Measurements from ENCODE around the gene EYS. TPM values are rescaled to one million over a fixed set of nuclear protein-coding genes. Genes with fewer than 3 reads are reported as not detected.
"Not testable (repeated sequence)": the region's sequence is repeated elsewhere in the genome, so short reads cannot be mapped to it uniquely, and the experiment has no call there.

EYS gene
- total RNA-seq, 1 donor from 2014 or later, result not detected

DNA sequence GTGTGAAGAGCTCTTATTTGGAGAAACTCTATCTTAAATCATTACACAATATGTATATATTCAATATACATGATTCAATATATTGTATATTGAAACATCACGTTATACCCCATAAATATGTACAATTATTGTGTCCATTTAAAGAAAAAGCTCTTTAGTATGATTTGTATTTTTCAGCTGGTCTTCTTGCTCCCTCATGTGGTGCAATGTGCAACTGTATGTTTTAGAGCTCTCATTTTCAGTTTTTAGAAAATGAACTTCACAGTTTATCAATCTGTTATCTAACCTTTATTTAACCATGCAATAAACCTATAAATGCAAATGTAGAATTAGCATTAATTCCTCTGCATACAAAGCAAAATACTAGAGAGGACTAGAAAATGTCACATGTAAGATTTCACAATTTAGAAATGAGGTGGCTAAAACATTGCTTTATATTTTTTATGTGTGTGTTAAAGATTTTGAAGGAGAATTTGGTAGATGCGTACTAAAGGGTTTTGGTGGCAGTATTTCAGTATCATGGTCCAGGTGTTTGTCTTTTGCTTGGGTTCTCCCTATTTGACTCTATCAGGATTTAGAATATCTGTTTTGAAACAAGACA is 1904.3 kb downstream of the EYS start:
- Mint-ChIP-seq H3K27ac (ENCODE audit: unreplicated experiment) (no peak overlapping the region), H3K4me3 (ENCODE audit: unreplicated experiment) (no peak overlapping the region), H3K4me1 (ENCODE audit: unreplicated experiment) (peaks cover 21% of the 10 kb centered on the region), H3K9me3 (ENCODE audit: unreplicated experiment) (no peaks in the 10 kb centered on the region), H3K27me3 (ENCODE audit: unreplicated experiment) (no peaks in the 10 kb centered on the region), H3K36me3 (ENCODE audit: low read depth, unreplicated experiment) (no peaks in the 10 kb centered on the region)
- TF ChIP-seq, protein P1, sequence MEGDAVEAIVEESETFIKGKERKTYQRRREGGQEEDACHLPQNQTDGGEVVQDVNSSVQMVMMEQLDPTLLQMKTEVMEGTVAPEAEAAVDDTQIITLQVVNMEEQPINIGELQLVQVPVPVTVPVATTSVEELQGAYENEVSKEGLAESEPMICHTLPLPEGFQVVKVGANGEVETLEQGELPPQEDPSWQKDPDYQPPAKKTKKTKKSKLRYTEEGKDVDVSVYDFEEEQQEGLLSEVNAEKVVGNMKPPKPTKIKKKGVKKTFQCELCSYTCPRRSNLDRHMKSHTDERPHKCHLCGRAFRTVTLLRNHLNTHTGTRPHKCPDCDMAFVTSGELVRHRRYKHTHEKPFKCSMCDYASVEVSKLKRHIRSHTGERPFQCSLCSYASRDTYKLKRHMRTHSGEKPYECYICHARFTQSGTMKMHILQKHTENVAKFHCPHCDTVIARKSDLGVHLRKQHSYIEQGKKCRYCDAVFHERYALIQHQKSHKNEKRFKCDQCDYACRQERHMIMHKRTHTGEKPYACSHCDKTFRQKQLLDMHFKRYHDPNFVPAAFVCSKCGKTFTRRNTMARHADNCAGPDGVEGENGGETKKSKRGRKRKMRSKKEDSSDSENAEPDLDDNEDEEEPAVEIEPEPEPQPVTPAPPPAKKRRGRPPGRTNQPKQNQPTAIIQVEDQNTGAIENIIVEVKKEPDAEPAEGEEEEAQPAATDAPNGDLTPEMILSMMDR (IDR thresholded peaks at IDR 0.05; ENCODE audit: unreplicated experiment), result peak; percentile 46
- no peak for DNase-seq (ENCODE audit: low spot score)

DNA sequence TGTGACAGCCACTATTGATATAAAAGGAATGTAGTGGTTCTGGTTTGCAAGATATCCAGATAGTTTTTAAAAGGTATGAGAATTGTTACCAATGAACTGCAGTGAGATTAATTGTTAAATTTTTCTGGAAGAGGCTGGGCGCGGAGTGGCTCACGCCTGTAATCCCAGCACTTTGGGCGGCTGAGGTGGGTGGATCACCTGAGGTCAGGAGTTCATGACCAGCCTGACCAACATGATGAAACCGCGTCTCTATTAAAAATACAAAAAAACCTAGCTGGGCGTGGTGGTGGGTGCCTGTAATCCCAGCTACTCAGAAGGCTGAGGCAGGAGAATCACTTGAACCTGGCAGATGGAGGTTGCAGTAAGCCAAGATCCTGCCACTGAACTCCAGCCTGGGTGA is 1906.6 kb downstream of the EYS start:
- not testable (repeated sequence) for DNase-seq (ENCODE audit: low spot score); H3K36me3 Mint-ChIP-seq (ENCODE audit: low read depth, unreplicated experiment); H3K9me3 Mint-ChIP-seq (ENCODE audit: unreplicated experiment); H3K4me3 Mint-ChIP-seq (ENCODE audit: unreplicated experiment); H3K27ac Mint-ChIP-seq (ENCODE audit: unreplicated experiment); H3K27me3 Mint-ChIP-seq (ENCODE audit: unreplicated experiment)
- peaks cover 13% of the 10 kb centered on the region for H3K4me1 Mint-ChIP-seq (ENCODE audit: unreplicated experiment)

DNA sequence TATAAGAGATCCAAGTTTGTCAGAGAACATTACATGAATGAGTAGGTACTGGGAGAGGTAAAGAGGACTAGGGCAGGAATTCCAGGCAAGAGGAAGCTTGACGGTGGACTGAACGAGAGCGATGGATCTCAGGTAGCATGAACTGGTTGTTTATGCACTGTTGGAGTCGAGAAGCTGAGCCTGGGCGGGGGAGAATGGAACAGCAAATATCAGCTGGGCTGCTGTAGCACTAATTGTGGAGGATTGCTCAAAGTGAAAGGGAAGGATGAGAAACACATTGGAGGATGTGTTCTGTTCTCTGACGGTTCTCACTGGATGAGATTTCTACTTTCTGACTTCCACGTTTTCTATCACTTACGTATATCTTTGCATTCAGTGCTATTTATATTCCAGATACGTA is 1907.2 kb downstream of the EYS start:
- H3K27ac Mint-ChIP-seq (ENCODE audit: unreplicated experiment), result no peak overlapping the region
- no peak for DNase-seq (ENCODE audit: low spot score)
- H3K36me3 Mint-ChIP-seq (ENCODE audit: low read depth, unreplicated experiment), result no peaks in the 10 kb centered on the region
- no peaks in the 10 kb centered on the region for H3K27me3 Mint-ChIP-seq (ENCODE audit: unreplicated experiment)
- no peaks in the 10 kb centered on the region for H3K9me3 Mint-ChIP-seq (ENCODE audit: unreplicated experiment)
- no peak overlapping the region for H3K4me3 Mint-ChIP-seq (ENCODE audit: unreplicated experiment)
- TF ChIP-seq, protein P1 (IDR thresholded peaks at IDR 0.05; ENCODE audit: unreplicated experiment), result no peak
- peaks cover 7% of the 10 kb centered on the region for H3K4me1 Mint-ChIP-seq (ENCODE audit: unreplicated experiment)

DNA sequence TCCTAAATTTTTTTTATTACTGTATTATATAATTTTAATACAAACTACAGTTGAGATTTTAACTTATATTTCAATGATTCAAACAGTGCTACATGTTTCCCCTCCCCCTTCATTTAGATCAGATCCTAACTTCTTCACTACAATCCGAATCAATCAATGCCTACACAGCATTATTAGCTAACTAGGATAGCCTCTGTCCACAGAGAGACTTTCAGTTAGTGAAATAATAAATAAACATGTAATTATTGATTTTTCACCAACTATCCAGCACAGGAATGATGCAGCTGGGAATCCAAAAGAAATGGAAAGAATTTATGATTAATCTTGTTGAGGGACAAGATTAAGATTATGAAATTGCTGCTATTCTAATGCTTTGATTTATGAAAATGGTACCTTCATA is 1907.7 kb downstream of the EYS start:
- DNase-seq (ENCODE audit: low spot score), result no peak
- Mint-ChIP-seq H3K27ac (ENCODE audit: unreplicated experiment) (no peak overlapping the region), H3K9me3 (ENCODE audit: unreplicated experiment) (no peaks in the 10 kb centered on the region), H3K36me3 (ENCODE audit: low read depth, unreplicated experiment) (no peaks in the 10 kb centered on the region), H3K27me3 (ENCODE audit: unreplicated experiment) (no peaks in the 10 kb centered on the region), H3K4me1 (ENCODE audit: unreplicated experiment) (peaks cover 2% of the 10 kb centered on the region), H3K4me3 (ENCODE audit: unreplicated experiment) (no peak overlapping the region)
- TF ChIP-seq, protein P1 (IDR thresholded peaks at IDR 0.05; ENCODE audit: unreplicated experiment), result no peak

DNA sequence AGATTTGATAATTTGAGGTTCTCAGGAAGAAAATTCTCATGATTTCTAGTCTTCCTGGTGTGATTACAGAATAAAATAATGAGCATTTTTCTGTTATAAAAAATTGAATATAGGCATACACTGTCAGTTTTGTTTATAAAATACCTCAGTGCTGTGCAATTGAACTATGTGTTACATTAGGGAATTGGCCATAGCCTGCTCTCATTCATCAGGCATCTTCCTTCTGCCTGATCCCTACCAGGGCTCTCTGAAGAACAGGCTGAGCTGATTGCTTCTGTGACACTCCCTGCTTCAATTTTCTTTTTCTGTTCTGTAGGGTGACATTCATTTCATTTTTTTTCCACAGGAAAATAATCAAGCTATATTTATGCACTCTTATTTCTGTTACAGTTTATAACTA is 1908.6 kb downstream of the EYS start:
- TF ChIP-seq, protein P1 (IDR thresholded peaks at IDR 0.05; ENCODE audit: unreplicated experiment), result no peak
- Mint-ChIP-seq H3K27ac (ENCODE audit: unreplicated experiment) (no peak overlapping the region), H3K36me3 (ENCODE audit: low read depth, unreplicated experiment) (no peaks in the 10 kb centered on the region), H3K4me1 (ENCODE audit: unreplicated experiment) (no peaks in the 10 kb centered on the region), H3K9me3 (ENCODE audit: unreplicated experiment) (no peaks in the 10 kb centered on the region), H3K27me3 (ENCODE audit: unreplicated experiment) (no peaks in the 10 kb centered on the region), H3K4me3 (ENCODE audit: unreplicated experiment) (no peak overlapping the region)
- DNase-seq (ENCODE audit: low spot score), result no peak

Data from endothelial cell (in vitro differentiated cells).